ENCODE measurements around the gene TMEM255A. TPM values are rescaled to one million over a fixed set of nuclear protein-coding genes. Genes with fewer than 3 reads are reported as not detected.

The TMEM255A gene
- total RNA-seq, 2 donors from 2014 or later = 0.22 to 0.35 TPM

DNA sequence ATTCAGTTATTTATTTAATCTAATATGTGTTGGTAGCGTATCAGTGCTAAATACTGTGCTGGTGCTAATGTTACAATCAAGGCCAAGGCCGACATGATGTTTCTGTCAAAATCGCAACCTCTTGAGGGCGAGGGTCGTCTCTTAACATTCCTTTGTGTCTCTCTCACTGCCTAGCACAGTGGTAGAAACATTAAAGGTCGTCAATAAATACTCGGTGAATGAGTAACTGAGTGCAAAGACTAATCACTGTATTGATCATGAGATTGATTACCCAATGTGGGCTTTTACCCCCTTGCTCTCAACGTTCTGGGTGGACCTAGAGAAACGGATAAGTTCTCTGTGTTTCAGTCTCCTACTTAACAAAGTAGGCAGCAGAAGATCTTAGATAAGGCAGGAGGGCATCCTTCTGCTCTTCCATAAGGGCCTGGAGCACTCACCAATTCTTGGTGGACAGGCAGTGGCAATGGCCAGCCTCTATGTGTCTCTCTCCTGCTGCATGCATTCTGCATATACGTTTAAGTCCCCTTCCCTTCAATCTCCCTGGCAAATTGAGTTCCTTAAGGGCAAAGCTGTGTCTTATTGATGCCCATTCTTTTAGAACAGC lies 30.1 kb downstream of the TMEM255A start:
- DNase-seq = no peak
- no peaks in the 10 kb centered on the region for H3K27me3 ChIP-seq (ENCODE audit: control insufficient read depth, insufficient read depth, low read length, poor library complexity, severe bottlenecking)
- H3K4me3 ChIP-seq (ENCODE audit: low read length) = no peak overlapping the region
- H3K9me3 ChIP-seq (ENCODE audit: control insufficient read depth, low read length) = no peaks in the 10 kb centered on the region
- H3K4me1 ChIP-seq (ENCODE audit: control insufficient read depth, insufficient read depth, low read length) = no peaks in the 10 kb centered on the region
- no peak overlapping the region for H3K9ac ChIP-seq (ENCODE audit: extremely low read depth, low read length, poor library complexity, severe bottlenecking)
- Mint-ChIP-seq H3K36me3 (ENCODE audit: low read depth) (no peaks in the 10 kb centered on the region), H3K27ac (no peak overlapping the region), H3K4me1 (no peaks in the 10 kb centered on the region), H3K9me3 (peaks cover 44% of the 10 kb centered on the region), H3K27me3 (ENCODE audit: insufficient read depth) (peaks cover 5% of the 10 kb centered on the region), H3K4me3 (no peak overlapping the region)
- TF ChIP-seq, protein P1, sequence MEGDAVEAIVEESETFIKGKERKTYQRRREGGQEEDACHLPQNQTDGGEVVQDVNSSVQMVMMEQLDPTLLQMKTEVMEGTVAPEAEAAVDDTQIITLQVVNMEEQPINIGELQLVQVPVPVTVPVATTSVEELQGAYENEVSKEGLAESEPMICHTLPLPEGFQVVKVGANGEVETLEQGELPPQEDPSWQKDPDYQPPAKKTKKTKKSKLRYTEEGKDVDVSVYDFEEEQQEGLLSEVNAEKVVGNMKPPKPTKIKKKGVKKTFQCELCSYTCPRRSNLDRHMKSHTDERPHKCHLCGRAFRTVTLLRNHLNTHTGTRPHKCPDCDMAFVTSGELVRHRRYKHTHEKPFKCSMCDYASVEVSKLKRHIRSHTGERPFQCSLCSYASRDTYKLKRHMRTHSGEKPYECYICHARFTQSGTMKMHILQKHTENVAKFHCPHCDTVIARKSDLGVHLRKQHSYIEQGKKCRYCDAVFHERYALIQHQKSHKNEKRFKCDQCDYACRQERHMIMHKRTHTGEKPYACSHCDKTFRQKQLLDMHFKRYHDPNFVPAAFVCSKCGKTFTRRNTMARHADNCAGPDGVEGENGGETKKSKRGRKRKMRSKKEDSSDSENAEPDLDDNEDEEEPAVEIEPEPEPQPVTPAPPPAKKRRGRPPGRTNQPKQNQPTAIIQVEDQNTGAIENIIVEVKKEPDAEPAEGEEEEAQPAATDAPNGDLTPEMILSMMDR (conservative IDR thresholded peaks at IDR 0.05) = no peak
- WGBS, 2 experiments (ENCODE audit: insufficient coverage in 1 of 2, insufficient read length in 1 of 2) = 89 to 100% methylated on average over 2 to 10 of the region's 10 CpGs
- no peaks in the 10 kb centered on the region for H3K36me3 ChIP-seq (ENCODE audit: control insufficient read depth, insufficient read depth, low read length)
- no peak overlapping the region for H3K27ac ChIP-seq (ENCODE audit: low read depth, low read length)

DNA sequence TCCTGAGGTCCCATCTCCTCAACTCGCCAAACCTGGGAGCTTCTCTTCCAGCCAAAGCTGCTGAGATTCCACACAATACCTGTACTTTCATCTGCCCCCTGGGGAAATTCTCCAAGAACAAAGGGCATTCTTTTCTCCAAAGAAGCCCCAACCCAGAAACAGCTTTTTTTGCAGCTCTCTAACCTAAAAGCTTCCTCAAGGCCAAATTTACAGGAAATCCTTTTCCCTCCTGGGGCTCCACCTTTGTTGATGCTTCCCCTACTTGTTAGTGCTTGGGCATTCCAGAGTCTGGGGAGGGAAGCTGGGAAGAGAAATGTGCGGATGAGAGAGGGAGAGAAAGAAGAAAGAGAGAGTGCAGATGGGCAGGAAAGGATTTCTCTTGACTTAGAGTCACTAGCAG lies 36.3 kb downstream of the TMEM255A start:
- Histone ChIP-seq H3K4me1 (ENCODE audit: control insufficient read depth, insufficient read depth, low read length) (no peaks in the 10 kb centered on the region), H3K27me3 (ENCODE audit: control insufficient read depth, insufficient read depth, low read length, poor library complexity, severe bottlenecking) (no peaks in the 10 kb centered on the region), H3K9ac (ENCODE audit: extremely low read depth, low read length, poor library complexity, severe bottlenecking) (no peak overlapping the region), H3K36me3 (ENCODE audit: control insufficient read depth, insufficient read depth, low read length) (no peaks in the 10 kb centered on the region), H3K27ac (ENCODE audit: low read depth, low read length) (no peak overlapping the region), H3K4me3 (ENCODE audit: low read length) (no peak overlapping the region), H3K9me3 (ENCODE audit: control insufficient read depth, low read length) (no peaks in the 10 kb centered on the region)
- H3K4me3 Mint-ChIP-seq = no peak overlapping the region
- TF ChIP-seq, protein P1 (conservative IDR thresholded peaks at IDR 0.05) = no peak
- peak; percentile 61 for DNase-seq
- H3K36me3 Mint-ChIP-seq (ENCODE audit: low read depth) = no peaks in the 10 kb centered on the region
- peaks cover 12% of the 10 kb centered on the region for H3K4me1 Mint-ChIP-seq
- peak overlapping the region; percentile 49 for H3K27ac Mint-ChIP-seq
- 27% methylated on average over 2 of the region's 2 CpGs; no CpG with 5 or more reads in 1 of the 2 experiments for WGBS, 2 experiments (ENCODE audit: insufficient coverage in 1 of 2, insufficient read length in 1 of 2)
- H3K9me3 Mint-ChIP-seq = peaks cover 56% of the 10 kb centered on the region
- H3K27me3 Mint-ChIP-seq (ENCODE audit: insufficient read depth) = peaks cover 5% of the 10 kb centered on the region

DNA sequence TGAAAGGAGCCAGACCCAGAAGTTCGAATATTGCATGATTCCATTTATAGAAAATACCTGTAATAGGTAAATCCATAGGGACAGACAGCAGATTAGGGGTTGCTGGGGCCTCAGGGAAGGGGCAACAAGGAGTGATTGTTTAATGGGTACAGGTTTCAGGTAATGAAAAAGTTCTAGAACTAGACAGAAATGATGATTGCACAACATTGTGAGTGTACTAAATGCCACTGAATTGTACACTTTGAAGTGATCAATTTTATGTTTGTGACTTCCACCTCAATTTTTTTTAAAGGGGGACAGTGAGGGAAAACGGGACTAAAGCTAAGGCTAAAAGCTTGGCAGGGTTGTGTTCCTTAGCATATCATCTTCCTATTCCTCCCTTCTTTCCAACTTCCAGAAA lies 37.1 kb downstream of the TMEM255A start:
- Histone ChIP-seq H3K27ac (ENCODE audit: low read depth, low read length) (no peak overlapping the region), H3K36me3 (ENCODE audit: control insufficient read depth, insufficient read depth, low read length) (no peaks in the 10 kb centered on the region), H3K4me3 (ENCODE audit: low read length) (no peak overlapping the region), H3K9ac (ENCODE audit: extremely low read depth, low read length, poor library complexity, severe bottlenecking) (no peak overlapping the region), H3K4me1 (ENCODE audit: control insufficient read depth, insufficient read depth, low read length) (no peaks in the 10 kb centered on the region), H3K9me3 (ENCODE audit: control insufficient read depth, low read length) (no peaks in the 10 kb centered on the region), H3K27me3 (ENCODE audit: control insufficient read depth, insufficient read depth, low read length, poor library complexity, severe bottlenecking) (no peaks in the 10 kb centered on the region)
- H3K4me3 Mint-ChIP-seq = no peak overlapping the region
- peaks cover 54% of the 10 kb centered on the region for H3K9me3 Mint-ChIP-seq
- 83% methylated on average over 1 of the region's 2 CpGs; no CpG with 5 or more reads in 1 of the 2 experiments for WGBS, 2 experiments (ENCODE audit: insufficient coverage in 1 of 2, insufficient read length in 1 of 2)
- no peak for DNase-seq
- H3K36me3 Mint-ChIP-seq (ENCODE audit: low read depth) = no peaks in the 10 kb centered on the region
- peaks cover 16% of the 10 kb centered on the region for H3K4me1 Mint-ChIP-seq
- H3K27ac Mint-ChIP-seq = no peak overlapping the region
- H3K27me3 Mint-ChIP-seq (ENCODE audit: insufficient read depth) = peaks cover 6% of the 10 kb centered on the region
- TF ChIP-seq, protein P1 (conservative IDR thresholded peaks at IDR 0.05) = no peak

Measured in endodermal cell (in vitro differentiated cells).